ENCODE measurements around the gene RANBP3.
"Not testable (repeated sequence)": the region's sequence is repeated elsewhere in the genome, so short reads cannot be mapped to it uniquely, and the experiment has no call there.

The RANBP3 gene

GRCh38 chr19:5985837-5986236 lies 7.9 kb upstream of the RANBP3 start:
- not testable (repeated sequence) for DNase-seq (ENCODE audit: low spot score)

- no peak for DNase-seq (ENCODE audit: low spot score)
These were observed 7.3 kb upstream of the RANBP3 start for GRCh38 chr19:5985098-5985783.

- DNase-seq (ENCODE audit: low spot score), result no peak
These were observed 6.7 kb upstream of the RANBP3 start for GRCh38 chr19:5984600-5984999.

- DNase-seq (ENCODE audit: low spot score), result no peak
These were observed 5.5 kb upstream of the RANBP3 start for GRCh38 chr19:5983367-5983955.

- no peak for DNase-seq (ENCODE audit: low spot score)
These were observed 939 bp upstream of the RANBP3 start for GRCh38 chr19:5978606-5979552.

GRCh38 chr19:5977222-5977784 lies 637 bp downstream of the RANBP3 start:
- no peak for DNase-seq (ENCODE audit: low spot score)

GRCh38 chr19:5976768-5977167 lies 1.2 kb downstream of the RANBP3 start:
- DNase-seq (ENCODE audit: low spot score), result no peak

- DNase-seq (ENCODE audit: low spot score), result no peak
These were observed 2.6 kb downstream of the RANBP3 start for GRCh38 chr19:5975388-5975728.

- no peak for DNase-seq (ENCODE audit: low spot score)
These were observed 3.1 kb downstream of the RANBP3 start for GRCh38 chr19:5974721-5975387.

- no peak for DNase-seq (ENCODE audit: low spot score)
These were observed 3.9 kb downstream of the RANBP3 start for GRCh38 chr19:5973867-5974635.

- no peak for DNase-seq (ENCODE audit: low spot score)
These were observed 4.6 kb downstream of the RANBP3 start for GRCh38 chr19:5973376-5973775.

GRCh38 chr19:5972355-5972731 lies 5.6 kb downstream of the RANBP3 start:
- DNase-seq (ENCODE audit: low spot score), result no peak

- no peak for DNase-seq (ENCODE audit: low spot score)
These were observed 6.1 kb downstream of the RANBP3 start for GRCh38 chr19:5971714-5972354.

- no peak for DNase-seq (ENCODE audit: low spot score)
These were observed 8.5 kb downstream of the RANBP3 start for GRCh38 chr19:5969476-5969875.

GRCh38 chr19:5968431-5969373 lies 9.2 kb downstream of the RANBP3 start:
- DNase-seq (ENCODE audit: low spot score), result no peak

GRCh38 chr19:5967994-5968430 lies 9.9 kb downstream of the RANBP3 start:
- DNase-seq (ENCODE audit: low spot score), result peak; percentile 66

GRCh38 chr19:5967571-5967970 lies 10.4 kb downstream of the RANBP3 start:
- DNase-seq (ENCODE audit: low spot score), result no peak

GRCh38 chr19:5966941-5967340 lies 11.0 kb downstream of the RANBP3 start:
- no peak for DNase-seq (ENCODE audit: low spot score)

GRCh38 chr19:5966215-5966614 lies 11.7 kb downstream of the RANBP3 start:
- DNase-seq (ENCODE audit: low spot score), result no peak
